PC-9 (cell line): ENCODE results near the gene ELP1.

Experiments
- EZH2 ChIP-seq: fragments of 200-600 bp; sonication (generic); IDR thresholded peaks from 2 replicates; pipeline ENCODE4 v1.8.0; 2017; ENCODE audit warnings: antibody characterized with exemption, low read depth
- TF ChIP-seq, protein P1 (sequence below): fragments of 200-600 bp; sonication (generic); conservative IDR thresholded peaks from 2 replicates; pipeline ENCODE4 v1.6.1; 2017; ENCODE audit warnings: mixed run types, antibody characterized with exemption, mild to moderate bottlenecking, moderate library complexity

DNA sequence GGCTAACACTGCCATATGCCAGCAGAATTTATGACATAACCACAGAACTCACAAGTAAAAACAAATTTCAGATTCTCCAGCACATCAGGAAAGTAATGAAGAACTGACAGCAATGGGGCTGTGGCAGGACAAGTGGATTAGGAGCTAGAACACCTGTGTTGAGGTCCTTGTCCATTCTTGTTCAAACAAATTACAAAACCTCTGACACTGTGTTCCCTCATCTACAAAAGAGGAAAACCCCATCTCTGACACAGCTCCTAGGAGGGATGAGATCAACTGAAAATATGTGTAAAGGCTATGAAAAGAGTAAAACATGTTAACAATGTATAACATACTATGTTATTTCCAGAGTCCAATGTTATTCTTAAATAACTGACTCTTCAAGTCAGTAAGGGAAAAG is 23.5 kb downstream of the ELP1 start:
- TF ChIP-seq, protein P1, sequence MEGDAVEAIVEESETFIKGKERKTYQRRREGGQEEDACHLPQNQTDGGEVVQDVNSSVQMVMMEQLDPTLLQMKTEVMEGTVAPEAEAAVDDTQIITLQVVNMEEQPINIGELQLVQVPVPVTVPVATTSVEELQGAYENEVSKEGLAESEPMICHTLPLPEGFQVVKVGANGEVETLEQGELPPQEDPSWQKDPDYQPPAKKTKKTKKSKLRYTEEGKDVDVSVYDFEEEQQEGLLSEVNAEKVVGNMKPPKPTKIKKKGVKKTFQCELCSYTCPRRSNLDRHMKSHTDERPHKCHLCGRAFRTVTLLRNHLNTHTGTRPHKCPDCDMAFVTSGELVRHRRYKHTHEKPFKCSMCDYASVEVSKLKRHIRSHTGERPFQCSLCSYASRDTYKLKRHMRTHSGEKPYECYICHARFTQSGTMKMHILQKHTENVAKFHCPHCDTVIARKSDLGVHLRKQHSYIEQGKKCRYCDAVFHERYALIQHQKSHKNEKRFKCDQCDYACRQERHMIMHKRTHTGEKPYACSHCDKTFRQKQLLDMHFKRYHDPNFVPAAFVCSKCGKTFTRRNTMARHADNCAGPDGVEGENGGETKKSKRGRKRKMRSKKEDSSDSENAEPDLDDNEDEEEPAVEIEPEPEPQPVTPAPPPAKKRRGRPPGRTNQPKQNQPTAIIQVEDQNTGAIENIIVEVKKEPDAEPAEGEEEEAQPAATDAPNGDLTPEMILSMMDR, result no peak
- TF ChIP-seq EZH2, result no peak
